Ishikawa (cell line): ENCODE results near the gene CTNNA3.

Experiments
- CEBPB ChIP-seq: IDR thresholded peaks from 2 replicates; pipeline ENCODE4 v1.6.1; 2012
- CREB1 ChIP-seq: IDR thresholded peaks from 2 replicates; pipeline ENCODE4 v1.6.1; 2012; ENCODE audit warnings: low read depth
- EGR1 ChIP-seq: IDR thresholded peaks from 2 replicates; pipeline ENCODE4 v1.6.1; 2012
- EP300 ChIP-seq: IDR thresholded peaks from 2 replicates; pipeline ENCODE4 v1.6.1; 2012; ENCODE audit warnings: borderline replicate concordance
- FOXM1 ChIP-seq: IDR thresholded peaks from 2 replicates; pipeline ENCODE4 v1.6.1; 2012; ENCODE audit warnings: low read depth, borderline replicate concordance
- NFIC ChIP-seq: IDR thresholded peaks from 2 replicates; pipeline ENCODE4 v1.6.1; 2012
- RAD21 ChIP-seq: IDR thresholded peaks from 2 replicates; pipeline ENCODE4 v1.6.1; 2012; ENCODE audit warnings: low read depth
- TAF1 ChIP-seq: IDR thresholded peaks from 2 replicates; pipeline ENCODE4 v1.6.1; 2012; ENCODE audit warnings: low read depth, mild to moderate bottlenecking
- TCF12 ChIP-seq: IDR thresholded peaks from 2 replicates; pipeline ENCODE4 v1.6.1; 2012; ENCODE audit warnings: low read depth
- TEAD4 ChIP-seq: IDR thresholded peaks from 2 replicates; pipeline ENCODE4 v1.6.1; 2012
- YY1 ChIP-seq: IDR thresholded peaks from 2 replicates; pipeline ENCODE4 v1.6.1; 2012; ENCODE audit warnings: low read depth
- ZBTB7A ChIP-seq: IDR thresholded peaks from 2 replicates; pipeline ENCODE4 v1.6.1; 2012; ENCODE audit warnings: low read depth
- TF ChIP-seq, protein P1 (sequence below): IDR thresholded peaks from 2 replicates; pipeline ENCODE4 v1.6.1; 2012; ENCODE audit warnings: low read depth, mild to moderate bottlenecking
- TF ChIP-seq, protein P2 (sequence below): IDR thresholded peaks from 2 replicates; pipeline ENCODE4 v1.6.1; 2012
- TF ChIP-seq, protein P3 (sequence below): IDR thresholded peaks from 2 replicates; pipeline ENCODE4 v1.6.1; 2012

Gene CTNNA3

DNA sequence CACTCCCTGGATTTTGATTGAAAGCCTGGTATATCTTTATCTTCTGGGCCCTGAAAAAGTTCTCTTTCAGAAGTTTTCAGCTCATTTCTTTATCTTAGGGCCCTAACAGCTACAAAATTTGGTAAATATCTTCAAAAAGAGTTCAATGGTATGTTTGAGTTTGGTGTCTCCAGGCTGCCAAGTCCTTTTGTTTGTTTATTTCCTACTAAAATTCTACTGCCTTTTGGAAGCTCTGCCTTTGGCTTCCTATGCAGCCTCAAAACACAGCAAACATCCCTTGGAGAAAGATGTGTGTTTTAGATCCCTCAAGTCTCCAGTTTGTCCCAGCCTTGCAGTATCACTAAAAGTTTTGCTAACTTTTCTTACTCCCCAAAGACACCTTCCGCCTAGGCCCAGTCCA, 623.3 kb downstream of the CTNNA3 start:
- TF ChIP-seq ZBTB7A: no peak
- TF ChIP-seq TAF1: no peak
- TF ChIP-seq CREB1: no peak
- TF ChIP-seq YY1: no peak
- no peak for TF ChIP-seq TCF12
- TF ChIP-seq EGR1: no peak
- no peak for TF ChIP-seq CEBPB
- TF ChIP-seq, protein P1, sequence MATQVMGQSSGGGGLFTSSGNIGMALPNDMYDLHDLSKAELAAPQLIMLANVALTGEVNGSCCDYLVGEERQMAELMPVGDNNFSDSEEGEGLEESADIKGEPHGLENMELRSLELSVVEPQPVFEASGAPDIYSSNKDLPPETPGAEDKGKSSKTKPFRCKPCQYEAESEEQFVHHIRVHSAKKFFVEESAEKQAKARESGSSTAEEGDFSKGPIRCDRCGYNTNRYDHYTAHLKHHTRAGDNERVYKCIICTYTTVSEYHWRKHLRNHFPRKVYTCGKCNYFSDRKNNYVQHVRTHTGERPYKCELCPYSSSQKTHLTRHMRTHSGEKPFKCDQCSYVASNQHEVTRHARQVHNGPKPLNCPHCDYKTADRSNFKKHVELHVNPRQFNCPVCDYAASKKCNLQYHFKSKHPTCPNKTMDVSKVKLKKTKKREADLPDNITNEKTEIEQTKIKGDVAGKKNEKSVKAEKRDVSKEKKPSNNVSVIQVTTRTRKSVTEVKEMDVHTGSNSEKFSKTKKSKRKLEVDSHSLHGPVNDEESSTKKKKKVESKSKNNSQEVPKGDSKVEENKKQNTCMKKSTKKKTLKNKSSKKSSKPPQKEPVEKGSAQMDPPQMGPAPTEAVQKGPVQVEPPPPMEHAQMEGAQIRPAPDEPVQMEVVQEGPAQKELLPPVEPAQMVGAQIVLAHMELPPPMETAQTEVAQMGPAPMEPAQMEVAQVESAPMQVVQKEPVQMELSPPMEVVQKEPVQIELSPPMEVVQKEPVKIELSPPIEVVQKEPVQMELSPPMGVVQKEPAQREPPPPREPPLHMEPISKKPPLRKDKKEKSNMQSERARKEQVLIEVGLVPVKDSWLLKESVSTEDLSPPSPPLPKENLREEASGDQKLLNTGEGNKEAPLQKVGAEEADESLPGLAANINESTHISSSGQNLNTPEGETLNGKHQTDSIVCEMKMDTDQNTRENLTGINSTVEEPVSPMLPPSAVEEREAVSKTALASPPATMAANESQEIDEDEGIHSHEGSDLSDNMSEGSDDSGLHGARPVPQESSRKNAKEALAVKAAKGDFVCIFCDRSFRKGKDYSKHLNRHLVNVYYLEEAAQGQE: no peak
- TF ChIP-seq NFIC: no peak
- TF ChIP-seq TEAD4: no peak
- no peak for TF ChIP-seq FOXM1
- TF ChIP-seq, protein P2, sequence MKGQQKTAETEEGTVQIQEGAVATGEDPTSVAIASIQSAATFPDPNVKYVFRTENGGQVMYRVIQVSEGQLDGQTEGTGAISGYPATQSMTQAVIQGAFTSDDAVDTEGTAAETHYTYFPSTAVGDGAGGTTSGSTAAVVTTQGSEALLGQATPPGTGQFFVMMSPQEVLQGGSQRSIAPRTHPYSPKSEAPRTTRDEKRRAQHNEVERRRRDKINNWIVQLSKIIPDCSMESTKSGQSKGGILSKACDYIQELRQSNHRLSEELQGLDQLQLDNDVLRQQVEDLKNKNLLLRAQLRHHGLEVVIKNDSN: no peak

DNA sequence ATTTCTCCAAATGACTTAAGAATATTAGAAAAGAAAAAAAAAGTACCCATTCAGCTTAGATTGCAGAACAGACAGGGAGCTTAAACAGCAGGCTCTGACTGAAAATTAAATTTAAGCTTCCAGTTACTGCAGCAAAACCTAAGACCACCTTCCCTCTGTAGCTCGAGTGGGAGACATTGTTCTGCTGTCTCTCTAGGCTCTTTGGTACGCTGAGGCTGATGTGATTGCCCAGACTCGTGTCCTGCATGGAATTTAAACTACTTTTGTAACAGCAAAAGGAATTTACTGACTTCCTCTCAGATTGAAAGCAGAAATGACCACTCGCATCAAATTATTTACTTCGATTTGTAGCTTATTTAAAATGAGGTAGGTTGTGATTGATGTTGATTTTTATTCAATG, 645.6 kb downstream of the CTNNA3 start:
- no peak for TF ChIP-seq NFIC
- TF ChIP-seq CREB1: no peak
- TF ChIP-seq, protein P1: no peak
- TF ChIP-seq, protein P3, sequence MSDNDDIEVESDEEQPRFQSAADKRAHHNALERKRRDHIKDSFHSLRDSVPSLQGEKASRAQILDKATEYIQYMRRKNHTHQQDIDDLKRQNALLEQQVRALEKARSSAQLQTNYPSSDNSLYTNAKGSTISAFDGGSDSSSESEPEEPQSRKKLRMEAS: no peak
- TF ChIP-seq CEBPB: no peak
- no peak for TF ChIP-seq EP300
- no peak for TF ChIP-seq YY1
- TF ChIP-seq, protein P2: no peak
- no peak for TF ChIP-seq ZBTB7A

DNA sequence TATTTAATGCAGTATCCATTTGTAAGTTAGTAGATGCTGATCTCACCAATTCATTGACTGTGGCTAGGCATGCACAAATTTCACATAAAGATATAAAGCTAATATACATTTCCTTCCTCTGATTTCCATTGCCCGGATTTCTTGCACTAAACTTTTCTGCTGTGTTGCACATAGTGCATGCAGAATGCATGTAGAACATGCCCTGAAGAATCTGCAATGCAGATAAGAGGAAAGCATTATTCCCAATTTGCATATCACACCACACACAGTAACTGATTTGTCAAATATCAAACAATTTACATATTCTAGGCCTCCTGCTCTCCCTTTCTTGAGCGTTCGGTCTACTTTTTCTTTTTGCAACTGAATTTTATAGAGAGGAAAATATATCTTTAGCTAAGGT, 646.0 kb downstream of the CTNNA3 start:
- TF ChIP-seq FOXM1 (no peak), TEAD4 (no peak), TCF12 (no peak), EP300 (no peak), CREB1 (no peak), YY1 (no peak), TAF1 (no peak), EGR1 (no peak), ZBTB7A (no peak), CEBPB (no peak), NFIC (no peak), RAD21 (no peak)
- TF ChIP-seq, protein P2: no peak
- TF ChIP-seq, protein P3: no peak
- TF ChIP-seq, protein P1: no peak

DNA sequence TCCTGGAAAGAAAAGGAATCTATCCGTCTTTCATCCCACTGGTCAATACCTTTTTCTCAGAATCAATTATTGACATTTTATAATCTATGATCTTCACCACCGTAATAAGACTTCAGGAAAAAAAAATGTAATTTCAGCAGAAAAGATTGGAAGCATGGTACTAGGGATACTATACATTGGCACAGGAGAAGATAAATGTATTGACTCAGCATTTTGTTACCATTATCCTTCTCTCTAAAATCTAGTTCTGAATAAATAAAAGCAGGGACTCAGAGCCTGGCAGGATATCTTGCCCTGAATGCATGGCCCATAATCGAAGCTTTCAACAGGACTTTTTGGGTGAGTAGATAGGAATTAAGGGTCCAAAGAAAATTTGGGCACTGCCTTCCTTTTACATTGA, 649.5 kb downstream of the CTNNA3 start:
- TF ChIP-seq, protein P1: no peak
- no peak for TF ChIP-seq YY1
- TF ChIP-seq FOXM1: no peak
- TF ChIP-seq EGR1: no peak
- TF ChIP-seq TCF12: no peak
- TF ChIP-seq, protein P3: no peak
- TF ChIP-seq RAD21: no peak
- TF ChIP-seq CREB1: no peak
- TF ChIP-seq, protein P2: no peak
- no peak for TF ChIP-seq TEAD4
